ENCODE data around the gene FBN2. TPM values are rescaled to one million over a fixed set of nuclear protein-coding genes. Genes with fewer than 3 reads are reported as not detected.
A peak's percentile ranks its signal among the peaks of the same experiment; 100 is the strongest.

FBN2 gene
- total RNA-seq, 6 experiments from 2014 or later = 174 to 272 (median 186) TPM

- Mint-ChIP-seq H3K4me1 (ENCODE audit: low read depth) (peaks cover 56% of the 10 kb centered on the region), H3K27ac (no peak overlapping the region)
Observed at GRCh38 chr5:128574041-128574440, 36.0 kb upstream of the FBN2 start.

DNA sequence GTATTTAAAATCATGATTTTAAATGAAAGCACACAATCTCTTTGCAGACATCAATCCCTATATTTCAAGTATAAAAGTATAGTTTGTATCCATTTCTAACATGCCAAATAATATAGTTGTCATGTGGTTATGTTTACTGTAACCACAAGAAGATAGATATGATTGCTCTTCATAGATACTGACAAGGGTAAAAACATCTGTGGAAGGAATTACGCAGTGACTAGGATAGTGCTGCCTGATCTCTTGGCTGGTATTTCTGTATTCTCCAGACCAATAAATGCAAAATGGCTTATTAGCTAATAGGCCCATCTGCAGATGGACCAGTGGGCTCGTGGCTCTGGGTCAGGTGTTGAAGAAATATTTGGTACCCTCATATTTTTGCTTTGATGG lies 34.9 kb upstream of the FBN2 start:
- H3K4me1 Mint-ChIP-seq (ENCODE audit: low read depth) = peaks cover 51% of the 10 kb centered on the region
- DNase-seq = no peak
- 0 out of 2 replicates have a peak, but pooled peaks cover 4% of the 10 kb centered on the region for H3K36me3 Mint-ChIP-seq (ENCODE audit: low read depth)
- TF ChIP-seq CTCF (IDR thresholded peaks at IDR 0.05) = no peak
- H3K4me3 Mint-ChIP-seq = no peak overlapping the region
- no peaks in the 10 kb centered on the region; the same call in 1 of the 2 replicates for H3K9me3 Mint-ChIP-seq
- H3K27ac Mint-ChIP-seq = peak overlapping the region; percentile 32
- peaks cover 3% of the 10 kb centered on the region; the same call in 1 of the 2 replicates for H3K27me3 Mint-ChIP-seq (ENCODE audit: insufficient read depth)

More at GRCh38 chr5:128574041-128574440, 36.0 kb upstream of the FBN2 start:
- 0 out of 2 replicates have a peak, but pooled peaks cover 4% of the 10 kb centered on the region for H3K36me3 Mint-ChIP-seq (ENCODE audit: low read depth)
- H3K9me3 Mint-ChIP-seq = no peaks in the 10 kb centered on the region; the same call in 1 of the 2 replicates
- TF ChIP-seq CTCF (IDR thresholded peaks at IDR 0.05) = no peak
- DNase-seq = peak; percentile 18
- H3K4me3 Mint-ChIP-seq = no peak overlapping the region
- peaks cover 3% of the 10 kb centered on the region; the same call in 1 of the 2 replicates for H3K27me3 Mint-ChIP-seq (ENCODE audit: insufficient read depth)

GRCh38 chr5:128572051-128572929 lies 34.2 kb upstream of the FBN2 start:
- H3K9me3 Mint-ChIP-seq = no peaks in the 10 kb centered on the region; the same call in 1 of the 2 replicates
- H3K36me3 Mint-ChIP-seq (ENCODE audit: low read depth) = 0 out of 2 replicates have a peak, but pooled peaks cover 4% of the 10 kb centered on the region
- no peaks in the 10 kb centered on the region; the same call in 1 of the 2 replicates for H3K27me3 Mint-ChIP-seq (ENCODE audit: insufficient read depth)
- TF ChIP-seq CTCF (IDR thresholded peaks at IDR 0.05) = no peak
- peak overlapping the region; percentile 69 for H3K27ac Mint-ChIP-seq
- peak overlapping the region; percentile 68 for H3K4me3 Mint-ChIP-seq
- H3K4me1 Mint-ChIP-seq (ENCODE audit: low read depth) = peaks cover 57% of the 10 kb centered on the region
- DNase-seq = peak; percentile 48

DNA sequence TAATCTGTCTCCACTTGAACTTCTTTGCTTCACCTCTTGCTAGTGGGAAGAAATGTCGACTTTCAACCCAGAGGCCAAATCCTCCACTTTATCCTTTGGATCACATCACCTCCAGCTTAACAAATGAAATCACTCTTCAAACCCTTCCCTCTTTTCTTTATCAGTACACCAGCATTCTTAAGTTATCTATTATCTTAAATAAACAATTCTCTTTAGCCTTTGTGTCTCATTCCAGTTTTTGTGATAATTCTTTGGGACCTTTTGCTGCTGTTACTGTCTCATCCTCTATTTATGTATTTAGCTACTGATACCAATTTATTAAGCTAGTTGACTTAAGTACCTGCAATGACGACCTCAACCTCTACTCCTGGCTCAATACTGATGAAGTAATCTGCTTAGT lies 28.1 kb upstream of the FBN2 start:
- Mint-ChIP-seq H3K4me3 (no peak overlapping the region), H3K27ac (no peak overlapping the region), H3K4me1 (ENCODE audit: low read depth) (peaks cover 30% of the 10 kb centered on the region), H3K9me3 (no peaks in the 10 kb centered on the region; the same call in 1 of the 2 replicates), H3K36me3 (ENCODE audit: low read depth) (peaks cover 4% of the 10 kb centered on the region), H3K27me3 (ENCODE audit: insufficient read depth) (no peaks in the 10 kb centered on the region)
- DNase-seq = no peak
- no peak for TF ChIP-seq CTCF (IDR thresholded peaks at IDR 0.05)

DNA sequence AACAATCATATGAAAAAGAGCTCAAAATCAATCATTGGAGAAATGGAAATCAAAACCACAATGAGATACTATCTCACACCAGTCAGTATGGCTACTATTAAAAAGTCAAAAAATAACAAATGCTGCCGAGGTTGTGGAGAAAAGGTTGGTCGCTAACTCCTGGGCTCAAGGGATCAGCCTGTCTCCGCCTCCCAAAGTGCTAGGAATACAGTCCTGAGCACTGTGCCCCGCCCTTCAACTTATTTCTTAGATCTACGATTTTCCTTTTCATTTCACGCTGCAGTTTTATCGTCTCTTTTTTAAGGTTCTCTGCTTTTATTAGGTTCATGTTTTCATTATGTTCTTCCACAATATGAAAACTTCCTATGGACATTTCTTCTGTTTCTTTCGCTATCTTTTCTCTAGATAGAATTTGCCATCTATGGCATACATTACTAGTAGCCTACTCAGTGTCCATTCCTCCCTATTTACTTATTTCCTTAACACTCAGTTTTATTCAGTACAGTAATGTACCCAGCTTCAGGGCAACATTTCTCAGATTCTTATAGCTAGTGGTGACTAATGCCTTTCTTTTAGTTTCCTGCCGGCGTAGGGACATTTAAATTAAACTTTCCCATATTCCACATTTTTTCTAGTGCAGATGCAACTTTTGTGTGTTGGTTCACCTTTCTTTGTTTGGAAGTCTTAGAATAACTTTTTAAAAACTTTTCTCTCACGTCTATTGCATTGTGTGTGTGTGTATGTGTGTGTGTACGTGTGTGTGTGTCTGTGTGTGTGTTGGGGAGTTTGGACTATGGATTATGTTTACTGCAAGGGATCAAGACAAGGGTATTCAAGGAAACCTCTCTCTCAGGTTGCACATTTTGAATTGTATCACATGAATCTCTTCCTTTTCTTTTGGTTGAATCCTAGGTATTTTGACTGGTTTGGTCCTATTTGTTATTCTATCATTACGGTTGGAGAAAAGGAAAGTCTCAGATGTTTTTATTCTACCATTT lies 21.6 kb upstream of the FBN2 start:
- H3K9me3 Mint-ChIP-seq = peaks cover 15% of the 10 kb centered on the region
- H3K36me3 Mint-ChIP-seq (ENCODE audit: low read depth) = no peaks in the 10 kb centered on the region
- DNase-seq = peak; percentile 53
- peak overlapping the region; percentile 40 for H3K27ac Mint-ChIP-seq
- no peaks in the 10 kb centered on the region for H3K27me3 Mint-ChIP-seq (ENCODE audit: insufficient read depth)
- TF ChIP-seq CTCF (IDR thresholded peaks at IDR 0.05) = no peak
- H3K4me3 Mint-ChIP-seq = peak overlapping the region; percentile 38
- H3K4me1 Mint-ChIP-seq (ENCODE audit: low read depth) = peaks cover 25% of the 10 kb centered on the region

Measured in HFFc6 (cell line).